ENCODE measurements around the gene SUPT3H. TPM values are rescaled to one million over a fixed set of nuclear protein-coding genes. Genes with fewer than 3 reads are reported as not detected.

Gene SUPT3H
- total RNA-seq, 1 experiment from 2014 or later = 10.3 TPM

- TF ChIP-seq CTCF (IDR thresholded peaks at IDR 0.05; ENCODE audit: unreplicated experiment) = no peak
- no peaks in the 10 kb centered on the region for H3K27me3 Mint-ChIP-seq (ENCODE audit: unreplicated experiment)
- no peak overlapping the region for H3K27ac Mint-ChIP-seq (ENCODE audit: unreplicated experiment)
- no peak overlapping the region for H3K4me3 Mint-ChIP-seq (ENCODE audit: low read depth, unreplicated experiment)
- DNase-seq = no peak
- H3K4me1 Mint-ChIP-seq (ENCODE audit: low read depth, unreplicated experiment) = no peaks in the 10 kb centered on the region
- no peaks in the 10 kb centered on the region for H3K36me3 Mint-ChIP-seq (ENCODE audit: insufficient read depth, unreplicated experiment)
- intact Hi-C loops (cut with micrococcal nuclease; ENCODE audit: unreplicated experiment) = no loop called here
- CTCF ChIA-PET = no interaction called here
- no TSS peak for BruUV-seq (replicated peaks)
- no peaks in the 10 kb centered on the region for H3K9me3 Mint-ChIP-seq (ENCODE audit: low read depth, unreplicated experiment)
Measured at GRCh38 chr6:45092135-45092534, 285.6 kb downstream of the SUPT3H start.

- H3K27ac Mint-ChIP-seq (ENCODE audit: unreplicated experiment) = no peak overlapping the region
- H3K4me1 Mint-ChIP-seq (ENCODE audit: low read depth, unreplicated experiment) = no peaks in the 10 kb centered on the region
- no TSS peak for BruUV-seq (replicated peaks)
- DNase-seq = no peak
- CTCF ChIA-PET = interaction anchor here (1.1 kb wide), 1 partner anchor 611 kb away, joined by 3 read pairs; no protein-coding TSS in a partner anchor
- H3K27me3 Mint-ChIP-seq (ENCODE audit: unreplicated experiment) = no peaks in the 10 kb centered on the region
- H3K36me3 Mint-ChIP-seq (ENCODE audit: insufficient read depth, unreplicated experiment) = no peaks in the 10 kb centered on the region
- intact Hi-C loops (cut with micrococcal nuclease; ENCODE audit: unreplicated experiment) = loop anchor here (5.0 kb wide), 1 partner anchor 631 kb away; no protein-coding TSS in a partner anchor
- H3K4me3 Mint-ChIP-seq (ENCODE audit: low read depth, unreplicated experiment) = no peak overlapping the region
- H3K9me3 Mint-ChIP-seq (ENCODE audit: low read depth, unreplicated experiment) = no peaks in the 10 kb centered on the region
- TF ChIP-seq CTCF (IDR thresholded peaks at IDR 0.05; ENCODE audit: unreplicated experiment) = no peak
Measured at GRCh38 chr6:45086360-45087084, 291.2 kb downstream of the SUPT3H start.

- intact Hi-C loops (cut with micrococcal nuclease; ENCODE audit: unreplicated experiment) = no loop called here
- Mint-ChIP-seq H3K4me3 (ENCODE audit: low read depth, unreplicated experiment) (no peak overlapping the region), H3K4me1 (ENCODE audit: low read depth, unreplicated experiment) (no peaks in the 10 kb centered on the region), H3K9me3 (ENCODE audit: low read depth, unreplicated experiment) (no peaks in the 10 kb centered on the region), H3K27me3 (ENCODE audit: unreplicated experiment) (no peaks in the 10 kb centered on the region), H3K36me3 (ENCODE audit: insufficient read depth, unreplicated experiment) (no peaks in the 10 kb centered on the region), H3K27ac (ENCODE audit: unreplicated experiment) (no peak overlapping the region)
- BruUV-seq (replicated peaks) = no TSS peak
- DNase-seq = no peak
- no peak for TF ChIP-seq CTCF (IDR thresholded peaks at IDR 0.05; ENCODE audit: unreplicated experiment)
- CTCF ChIA-PET = no interaction called here
Measured at GRCh38 chr6:45084257-45084656, 293.5 kb downstream of the SUPT3H start.

GRCh38 chr6:45082091-45082490 is 295.6 kb downstream of the SUPT3H start:
- no peak overlapping the region for H3K27ac Mint-ChIP-seq (ENCODE audit: unreplicated experiment)
- H3K9me3 Mint-ChIP-seq (ENCODE audit: low read depth, unreplicated experiment) = peaks cover 5% of the 10 kb centered on the region
- TF ChIP-seq CTCF (IDR thresholded peaks at IDR 0.05; ENCODE audit: unreplicated experiment) = no peak
- H3K4me3 Mint-ChIP-seq (ENCODE audit: low read depth, unreplicated experiment) = no peak overlapping the region
- no peaks in the 10 kb centered on the region for H3K27me3 Mint-ChIP-seq (ENCODE audit: unreplicated experiment)
- H3K36me3 Mint-ChIP-seq (ENCODE audit: insufficient read depth, unreplicated experiment) = no peaks in the 10 kb centered on the region
- no TSS peak for BruUV-seq (replicated peaks)
- no peak for DNase-seq
- intact Hi-C loops (cut with micrococcal nuclease; ENCODE audit: unreplicated experiment) = no loop called here
- CTCF ChIA-PET = no interaction called here
- no peaks in the 10 kb centered on the region for H3K4me1 Mint-ChIP-seq (ENCODE audit: low read depth, unreplicated experiment)

Measured in Calu3 (cell line).